ENCODE results near the gene CCND3.

The CCND3 gene

DNA sequence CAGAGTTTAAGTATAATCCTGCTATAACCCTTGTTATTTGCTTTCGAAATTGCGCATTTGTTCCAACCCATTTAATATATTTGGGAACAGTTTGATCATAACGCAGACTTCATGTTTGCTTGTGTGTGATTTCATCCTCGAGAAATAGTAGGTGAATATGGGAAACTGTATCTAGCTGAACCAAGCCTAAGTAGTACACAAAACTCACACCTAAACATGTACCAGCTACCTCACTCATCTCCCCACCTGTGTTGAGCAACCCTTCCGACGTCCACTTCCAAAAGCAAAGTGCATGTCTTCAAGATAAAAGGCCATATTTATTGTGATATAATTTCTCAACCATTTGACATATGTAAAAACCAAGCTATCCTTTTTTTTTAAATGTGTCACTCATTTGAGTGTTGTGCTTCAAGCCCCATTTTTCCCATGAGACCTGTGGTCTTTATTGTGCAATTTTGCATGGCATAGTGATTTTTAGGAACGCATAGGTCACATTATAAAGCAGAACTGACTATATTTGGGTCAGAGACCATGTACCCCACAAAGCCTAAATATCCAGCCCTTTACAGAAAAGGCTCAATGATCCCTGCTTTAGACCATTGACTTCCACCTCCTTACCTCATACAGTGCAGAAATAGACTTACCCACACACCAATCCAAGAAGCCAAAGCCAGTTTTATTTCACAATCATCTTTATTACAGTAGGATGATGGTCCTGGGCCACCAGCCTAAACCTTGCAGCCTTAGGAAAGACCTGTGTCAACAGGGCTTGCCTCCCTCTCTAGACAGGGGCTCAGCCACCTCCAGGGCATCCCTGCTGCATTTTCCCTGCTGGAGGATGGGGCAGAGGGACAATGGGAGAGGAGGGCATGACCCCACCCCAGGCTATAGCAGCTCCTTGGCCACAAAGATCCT, 7.1 kb downstream of the CCND3 start:
- TF ChIP-seq MYC (IDR thresholded peaks at IDR 0.05; ENCODE audit: low read depth, low read length) = peak; percentile 28; the same call in 1 of the 2 replicates
- TF ChIP-seq POLR2A (IDR thresholded peaks at IDR 0.05; ENCODE audit: extremely low read depth, insufficient read length) = peak; percentile 15
- TF ChIP-seq MAX (IDR thresholded peaks at IDR 0.05; ENCODE audit: low read depth, low read length) = no peak
- TF ChIP-seq, protein P1, sequence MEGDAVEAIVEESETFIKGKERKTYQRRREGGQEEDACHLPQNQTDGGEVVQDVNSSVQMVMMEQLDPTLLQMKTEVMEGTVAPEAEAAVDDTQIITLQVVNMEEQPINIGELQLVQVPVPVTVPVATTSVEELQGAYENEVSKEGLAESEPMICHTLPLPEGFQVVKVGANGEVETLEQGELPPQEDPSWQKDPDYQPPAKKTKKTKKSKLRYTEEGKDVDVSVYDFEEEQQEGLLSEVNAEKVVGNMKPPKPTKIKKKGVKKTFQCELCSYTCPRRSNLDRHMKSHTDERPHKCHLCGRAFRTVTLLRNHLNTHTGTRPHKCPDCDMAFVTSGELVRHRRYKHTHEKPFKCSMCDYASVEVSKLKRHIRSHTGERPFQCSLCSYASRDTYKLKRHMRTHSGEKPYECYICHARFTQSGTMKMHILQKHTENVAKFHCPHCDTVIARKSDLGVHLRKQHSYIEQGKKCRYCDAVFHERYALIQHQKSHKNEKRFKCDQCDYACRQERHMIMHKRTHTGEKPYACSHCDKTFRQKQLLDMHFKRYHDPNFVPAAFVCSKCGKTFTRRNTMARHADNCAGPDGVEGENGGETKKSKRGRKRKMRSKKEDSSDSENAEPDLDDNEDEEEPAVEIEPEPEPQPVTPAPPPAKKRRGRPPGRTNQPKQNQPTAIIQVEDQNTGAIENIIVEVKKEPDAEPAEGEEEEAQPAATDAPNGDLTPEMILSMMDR (IDR thresholded peaks at IDR 0.05; ENCODE audit: low read depth, low read length) = no peak
- peak; percentile 87 for DNase-seq (ENCODE audit: low read depth)
- peak overlapping the region; percentile 17 for H3K4me3 ChIP-seq (ENCODE audit: low read depth, low read length)

DNA sequence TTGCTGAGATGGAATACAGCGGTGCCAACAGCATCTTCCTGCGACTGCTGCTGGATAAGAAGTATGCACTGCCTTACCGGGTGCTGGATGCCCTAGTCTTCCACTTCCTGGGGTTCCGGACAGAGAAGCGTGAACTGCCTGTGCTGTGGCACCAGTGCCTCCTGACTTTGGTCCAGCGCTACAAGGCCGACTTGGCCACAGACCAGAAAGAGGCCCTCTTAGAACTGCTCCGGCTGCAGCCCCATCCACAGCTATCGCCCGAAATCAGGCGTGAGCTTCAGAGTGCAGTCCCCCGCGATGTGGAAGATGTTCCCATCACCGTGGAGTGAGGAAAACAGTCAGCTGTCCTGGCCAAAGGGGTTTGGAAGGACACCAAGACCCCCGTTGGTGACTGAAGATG, 9.2 kb downstream of the CCND3 start:
- no peak for DNase-seq (ENCODE audit: low read depth)
- TF ChIP-seq POLR2A (IDR thresholded peaks at IDR 0.05; ENCODE audit: extremely low read depth, insufficient read length) (no peak), MAX (IDR thresholded peaks at IDR 0.05; ENCODE audit: low read depth, low read length) (no peak), MYC (IDR thresholded peaks at IDR 0.05; ENCODE audit: low read depth, low read length) (no peak)
- TF ChIP-seq, protein P1 (IDR thresholded peaks at IDR 0.05; ENCODE audit: low read depth, low read length) = no peak
- H3K4me3 ChIP-seq (ENCODE audit: low read depth, low read length) = no peak overlapping the region

GRCh38 chr6:41931792-41932191, 9.8 kb downstream of the CCND3 start:
- no peak overlapping the region for H3K4me3 ChIP-seq (ENCODE audit: low read depth, low read length)
- DNase-seq (ENCODE audit: low read depth) = no peak
- TF ChIP-seq, protein P1 (IDR thresholded peaks at IDR 0.05; ENCODE audit: low read depth, low read length) = no peak

- TF ChIP-seq MYC (IDR thresholded peaks at IDR 0.05; ENCODE audit: low read depth, low read length) = no peak
- TF ChIP-seq MAX (IDR thresholded peaks at IDR 0.05; ENCODE audit: low read depth, low read length) = no peak
- no peak for TF ChIP-seq POLR2A (IDR thresholded peaks at IDR 0.05; ENCODE audit: extremely low read depth, insufficient read length)
- TF ChIP-seq, protein P1 (IDR thresholded peaks at IDR 0.05; ENCODE audit: low read depth, low read length) = no peak
- H3K4me3 ChIP-seq (ENCODE audit: low read depth, low read length) = no peak overlapping the region
Observed at GRCh38 chr6:41929924-41930323, 11.7 kb downstream of the CCND3 start.

GRCh38 chr6:41927253-41927652, 14.4 kb downstream of the CCND3 start:
- DNase-seq (ENCODE audit: low read depth) = no peak
- no peak overlapping the region for H3K4me3 ChIP-seq (ENCODE audit: low read depth, low read length)
- TF ChIP-seq MYC (IDR thresholded peaks at IDR 0.05; ENCODE audit: low read depth, low read length) (no peak), POLR2A (IDR thresholded peaks at IDR 0.05; ENCODE audit: extremely low read depth, insufficient read length) (no peak), MAX (IDR thresholded peaks at IDR 0.05; ENCODE audit: low read depth, low read length) (no peak)
- TF ChIP-seq, protein P1 (IDR thresholded peaks at IDR 0.05; ENCODE audit: low read depth, low read length) = no peak

More at GRCh38 chr6:41929924-41930323, 11.7 kb downstream of the CCND3 start:
- DNase-seq (ENCODE audit: low read depth) = peak; percentile 30

All from NB4 (cell line).